ENCODE measurements around the gene TTC39A.

The TTC39A gene

DNA sequence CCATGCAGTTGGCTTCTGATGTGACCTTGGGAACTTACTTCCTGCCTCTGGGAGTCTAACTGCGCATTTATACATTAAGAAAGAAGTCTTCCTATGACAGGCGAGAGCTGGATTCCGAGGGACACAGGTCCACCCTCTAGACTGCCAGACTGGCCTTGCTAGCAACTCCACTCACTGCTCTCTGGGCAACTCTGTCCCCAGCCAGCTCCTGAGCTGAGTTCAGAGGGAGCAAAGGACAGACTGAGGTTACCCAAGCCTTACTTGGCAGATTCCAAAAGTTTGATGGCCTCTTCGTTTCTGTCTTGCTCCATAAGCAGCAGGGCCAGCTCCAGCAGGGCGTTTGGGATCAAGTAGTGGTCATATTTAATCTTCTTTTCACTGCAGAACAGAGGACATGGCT, 41.8 kb downstream of the TTC39A start:
- H3K4me3 ChIP-seq (ENCODE audit: control insufficient read depth, low read depth, low read length): no peak overlapping the region
- TF ChIP-seq, protein P1, sequence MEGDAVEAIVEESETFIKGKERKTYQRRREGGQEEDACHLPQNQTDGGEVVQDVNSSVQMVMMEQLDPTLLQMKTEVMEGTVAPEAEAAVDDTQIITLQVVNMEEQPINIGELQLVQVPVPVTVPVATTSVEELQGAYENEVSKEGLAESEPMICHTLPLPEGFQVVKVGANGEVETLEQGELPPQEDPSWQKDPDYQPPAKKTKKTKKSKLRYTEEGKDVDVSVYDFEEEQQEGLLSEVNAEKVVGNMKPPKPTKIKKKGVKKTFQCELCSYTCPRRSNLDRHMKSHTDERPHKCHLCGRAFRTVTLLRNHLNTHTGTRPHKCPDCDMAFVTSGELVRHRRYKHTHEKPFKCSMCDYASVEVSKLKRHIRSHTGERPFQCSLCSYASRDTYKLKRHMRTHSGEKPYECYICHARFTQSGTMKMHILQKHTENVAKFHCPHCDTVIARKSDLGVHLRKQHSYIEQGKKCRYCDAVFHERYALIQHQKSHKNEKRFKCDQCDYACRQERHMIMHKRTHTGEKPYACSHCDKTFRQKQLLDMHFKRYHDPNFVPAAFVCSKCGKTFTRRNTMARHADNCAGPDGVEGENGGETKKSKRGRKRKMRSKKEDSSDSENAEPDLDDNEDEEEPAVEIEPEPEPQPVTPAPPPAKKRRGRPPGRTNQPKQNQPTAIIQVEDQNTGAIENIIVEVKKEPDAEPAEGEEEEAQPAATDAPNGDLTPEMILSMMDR (IDR thresholded peaks at IDR 0.05; ENCODE audit: control insufficient read depth, insufficient read depth, low read depth, low read length, missing control alignments): no peak
- DNase-seq (ENCODE audit: low read depth): no peak

GRCh38 chr1:51287966-51288365, 42.4 kb downstream of the TTC39A start:
- H3K4me3 ChIP-seq (ENCODE audit: control insufficient read depth, low read depth, low read length): no peak overlapping the region
- TF ChIP-seq, protein P1 (IDR thresholded peaks at IDR 0.05; ENCODE audit: control insufficient read depth, insufficient read depth, low read depth, low read length, missing control alignments): no peak
- no peak for DNase-seq (ENCODE audit: low read depth)

GRCh38 chr1:51285055-51285454, 45.3 kb downstream of the TTC39A start:
- DNase-seq (ENCODE audit: low read depth): no peak
- TF ChIP-seq, protein P1 (IDR thresholded peaks at IDR 0.05; ENCODE audit: control insufficient read depth, insufficient read depth, low read depth, low read length, missing control alignments): no peak
- no peak overlapping the region for H3K4me3 ChIP-seq (ENCODE audit: control insufficient read depth, low read depth, low read length)

DNA sequence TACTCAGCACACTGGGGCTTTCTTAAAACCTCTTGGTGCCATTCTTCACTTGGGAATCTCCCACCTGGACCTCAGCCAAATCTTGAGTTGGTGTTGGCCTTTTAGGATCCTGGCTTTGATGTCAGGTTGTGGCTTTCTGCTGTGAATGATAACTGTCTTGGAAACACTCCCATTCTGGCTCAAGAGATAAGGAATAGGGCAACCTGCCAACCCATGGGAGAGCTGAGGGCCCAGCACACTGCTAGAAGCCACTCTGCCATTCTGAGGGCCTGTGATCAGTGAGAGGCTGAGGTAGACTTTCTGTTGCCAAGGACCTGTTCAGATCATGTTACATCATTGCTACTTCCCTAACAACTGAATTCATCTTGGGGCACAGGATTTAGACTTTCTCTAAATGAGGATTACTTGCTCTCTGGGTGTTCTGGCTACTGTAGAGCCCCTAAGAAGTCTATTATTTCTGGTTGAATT, 45.8 kb downstream of the TTC39A start:
- no peak for DNase-seq (ENCODE audit: low read depth)
- TF ChIP-seq, protein P1 (IDR thresholded peaks at IDR 0.05; ENCODE audit: control insufficient read depth, insufficient read depth, low read depth, low read length, missing control alignments): no peak

DNA sequence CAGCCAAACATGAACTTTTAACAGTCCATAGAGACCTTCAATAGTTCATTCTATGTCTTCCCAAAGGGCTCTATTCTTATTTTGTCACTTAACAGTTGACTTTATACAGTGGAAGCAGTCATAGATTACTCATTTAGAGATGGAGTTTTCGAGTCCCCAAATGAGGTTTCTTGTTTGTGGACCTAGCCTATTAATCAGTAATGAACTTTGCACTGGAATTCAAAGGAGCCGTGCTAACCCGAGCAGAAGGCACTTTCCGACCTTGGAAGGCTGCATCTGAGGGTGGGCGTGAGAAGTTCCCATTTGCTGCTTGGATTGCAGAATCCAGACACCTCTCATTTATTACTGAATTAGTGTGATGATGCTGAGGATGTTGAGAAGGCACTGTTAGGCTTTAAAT, 46.4 kb downstream of the TTC39A start:
- TF ChIP-seq, protein P1 (IDR thresholded peaks at IDR 0.05; ENCODE audit: control insufficient read depth, insufficient read depth, low read depth, low read length, missing control alignments): no peak
- DNase-seq (ENCODE audit: low read depth): no peak
- no peak overlapping the region for H3K4me3 ChIP-seq (ENCODE audit: control insufficient read depth, low read depth, low read length)

More for the DNA sequence above, 45.8 kb downstream of the TTC39A start:
- no peak overlapping the region for H3K4me3 ChIP-seq (ENCODE audit: control insufficient read depth, low read depth, low read length)

- TF ChIP-seq, protein P1 (IDR thresholded peaks at IDR 0.05; ENCODE audit: control insufficient read depth, insufficient read depth, low read depth, low read length, missing control alignments): no peak
- no peak overlapping the region for H3K4me3 ChIP-seq (ENCODE audit: control insufficient read depth, low read depth, low read length)
- no peak for DNase-seq (ENCODE audit: low read depth)
Measured at GRCh38 chr1:51282605-51283004, 47.8 kb downstream of the TTC39A start.

GRCh38 chr1:51281807-51282206, 48.6 kb downstream of the TTC39A start:
- TF ChIP-seq, protein P1 (IDR thresholded peaks at IDR 0.05; ENCODE audit: control insufficient read depth, insufficient read depth, low read depth, low read length, missing control alignments): no peak
- no peak overlapping the region for H3K4me3 ChIP-seq (ENCODE audit: control insufficient read depth, low read depth, low read length)
- no peak for DNase-seq (ENCODE audit: low read depth)

All from AG09309 (cell line).